Sigmoid colon (tissue), 4 donors: ENCODE measurements around the gene INPP5D.

Experiments used
- EP300 ChIP-seq, 4 donors: sonication (generic); formaldehyde crosslinking; IDR thresholded peaks; one replicate each; pipeline ENCODE4 v1.6.1; 2017; ENCODE audit warnings: antibody characterized with exemption in 4 of 4
- POLR2A ChIP-seq, 2 donors: fragments of 450-650 bp; IDR thresholded peaks; one replicate each; pipeline ENCODE4 v1.6.1; 2016; ENCODE audit warnings: antibody characterized with exemption in 2 of 2, mild to moderate bottlenecking in 2 of 2, moderate library complexity in 2 of 2
- POLR2AphosphoS5 ChIP-seq, 4 donors: sonication (generic); formaldehyde crosslinking; IDR thresholded peaks; one replicate each; pipeline ENCODE4 v1.6.1; 2017; ENCODE audit warnings: antibody characterized with exemption in 4 of 4
- TF ChIP-seq, protein P1 (sequence below), 4 experiments: fragments of 450-650 bp in 3 of 4; fragments of 200-600 bp in 1 of 4; IDR thresholded peaks; one replicate each; pipeline ENCODE4 v1.5.1; 2016 to 2019; ENCODE audit warnings: antibody characterized with exemption in 4 of 4, mild to moderate bottlenecking in 3 of 4, moderate library complexity in 2 of 4

- TF ChIP-seq EP300 (IDR thresholded peaks at IDR 0.05) = no peak
- TF ChIP-seq POLR2A (IDR thresholded peaks at IDR 0.05) = no peak
- TF ChIP-seq, protein P1, sequence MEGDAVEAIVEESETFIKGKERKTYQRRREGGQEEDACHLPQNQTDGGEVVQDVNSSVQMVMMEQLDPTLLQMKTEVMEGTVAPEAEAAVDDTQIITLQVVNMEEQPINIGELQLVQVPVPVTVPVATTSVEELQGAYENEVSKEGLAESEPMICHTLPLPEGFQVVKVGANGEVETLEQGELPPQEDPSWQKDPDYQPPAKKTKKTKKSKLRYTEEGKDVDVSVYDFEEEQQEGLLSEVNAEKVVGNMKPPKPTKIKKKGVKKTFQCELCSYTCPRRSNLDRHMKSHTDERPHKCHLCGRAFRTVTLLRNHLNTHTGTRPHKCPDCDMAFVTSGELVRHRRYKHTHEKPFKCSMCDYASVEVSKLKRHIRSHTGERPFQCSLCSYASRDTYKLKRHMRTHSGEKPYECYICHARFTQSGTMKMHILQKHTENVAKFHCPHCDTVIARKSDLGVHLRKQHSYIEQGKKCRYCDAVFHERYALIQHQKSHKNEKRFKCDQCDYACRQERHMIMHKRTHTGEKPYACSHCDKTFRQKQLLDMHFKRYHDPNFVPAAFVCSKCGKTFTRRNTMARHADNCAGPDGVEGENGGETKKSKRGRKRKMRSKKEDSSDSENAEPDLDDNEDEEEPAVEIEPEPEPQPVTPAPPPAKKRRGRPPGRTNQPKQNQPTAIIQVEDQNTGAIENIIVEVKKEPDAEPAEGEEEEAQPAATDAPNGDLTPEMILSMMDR (IDR thresholded peaks at IDR 0.05) = no peak
- TF ChIP-seq POLR2AphosphoS5 (IDR thresholded peaks at IDR 0.05) = no peak
Observed at GRCh38 chr2:233023761-233024410, 36.3 kb upstream of the INPP5D start.
